GM21390 (cell line): ENCODE measurements around the gene FAM156B.
"Not testable (repeated sequence)": the region's sequence is repeated elsewhere in the genome, so short reads cannot be mapped to it uniquely, and the experiment has no call there.

Experiments used
- ATAC-seq: cut with Tn5 transposase; IDR thresholded peaks from one replicate; pipeline ENCODE4 v1.9.1; 2021; ENCODE audit not compliant: unreplicated experiment

The FAM156B gene, protein sequence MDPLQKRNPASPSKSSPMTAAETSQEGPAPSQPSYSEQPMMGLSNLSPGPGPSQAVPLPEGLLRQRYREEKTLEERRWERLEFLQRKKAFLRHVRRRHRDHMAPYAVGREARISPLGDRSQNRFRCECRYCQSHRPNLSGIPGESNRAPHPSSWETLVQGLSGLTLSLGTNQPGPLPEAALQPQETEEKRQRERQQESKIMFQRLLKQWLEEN

DNA sequence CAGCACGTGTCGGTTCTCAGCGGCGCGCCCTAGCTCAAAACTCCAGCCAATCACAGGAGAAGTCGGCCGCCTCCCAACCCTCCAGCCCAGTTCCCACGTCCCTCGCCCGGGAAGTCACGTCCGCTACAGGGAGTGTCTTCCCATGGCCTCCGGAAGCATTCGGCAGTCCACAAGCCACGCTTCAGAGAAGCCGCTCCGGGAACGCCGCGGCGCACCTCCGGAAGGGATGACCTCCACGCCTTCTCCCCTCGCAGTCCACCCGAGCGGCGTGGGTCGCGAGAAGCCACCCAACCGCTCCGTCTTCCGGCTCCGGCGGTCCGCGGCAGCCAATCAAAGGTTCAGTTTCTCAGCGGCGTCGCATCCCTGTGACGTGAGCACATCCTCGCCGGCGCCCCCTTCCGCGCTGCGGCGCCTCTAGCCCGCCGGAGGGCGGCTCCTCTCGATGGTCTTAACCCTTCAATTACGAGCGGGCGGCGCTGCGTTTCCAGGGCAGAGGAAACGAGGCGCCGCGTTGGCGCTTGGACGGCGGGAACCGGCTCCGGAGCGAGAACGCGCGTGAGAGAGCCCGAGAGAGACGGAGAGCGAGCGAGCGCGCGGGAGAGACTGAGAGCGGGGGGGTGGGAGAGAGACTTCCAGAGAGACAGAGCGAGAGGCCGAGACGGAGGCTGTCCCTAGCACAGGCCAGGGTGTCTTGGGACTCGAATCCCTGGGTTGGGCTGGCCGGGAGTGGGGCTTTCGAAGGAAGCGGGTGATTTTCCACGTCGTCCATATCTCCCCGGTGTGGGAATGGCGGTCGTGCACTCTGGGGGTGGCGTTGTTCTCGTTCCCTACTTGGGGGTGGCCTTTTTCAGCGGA, at the start of gene FAM156B:
FAM156B (plus strand) TSS at position 476 of the 855 bp plus-strand sequence. CDS start 9,896 bp downstream, outside the sequence.
- ATAC-seq: peak; percentile 90

DNA sequence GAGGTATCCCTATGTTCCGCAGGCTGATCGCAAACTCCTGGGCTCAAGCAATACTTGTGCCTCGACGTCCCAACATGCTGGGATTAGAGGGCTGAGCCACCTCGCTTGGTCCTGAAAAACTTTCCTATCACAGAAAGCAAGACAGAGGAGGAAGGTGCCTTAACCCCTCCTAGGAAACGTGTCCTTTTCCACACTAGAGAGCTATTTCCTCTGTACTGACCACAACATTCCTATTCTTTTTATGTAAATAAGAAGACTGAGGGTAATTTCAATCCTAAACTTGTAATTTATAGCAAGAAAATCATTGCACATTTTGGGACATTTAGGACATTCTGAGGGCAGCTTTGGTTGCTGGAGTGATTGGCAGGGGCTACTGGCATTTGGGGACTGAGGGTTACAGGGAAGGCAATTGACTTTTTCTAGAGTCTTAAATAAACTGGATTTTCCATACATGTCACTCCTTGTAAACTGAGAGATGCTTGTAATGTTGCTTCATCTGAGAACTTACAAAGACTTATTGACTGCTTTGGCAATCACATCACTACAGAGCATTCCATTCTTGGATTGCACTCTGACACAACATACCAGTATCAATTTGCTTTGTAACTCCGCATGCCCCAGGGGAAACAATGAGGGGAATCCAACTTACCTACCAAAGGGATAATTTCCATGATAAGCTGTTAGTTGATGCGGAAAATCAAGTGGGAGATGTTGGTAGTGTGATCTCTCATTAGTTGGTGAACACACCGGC, 44.8 kb upstream of the FAM156B start:
- ATAC-seq: no peak

DNA sequence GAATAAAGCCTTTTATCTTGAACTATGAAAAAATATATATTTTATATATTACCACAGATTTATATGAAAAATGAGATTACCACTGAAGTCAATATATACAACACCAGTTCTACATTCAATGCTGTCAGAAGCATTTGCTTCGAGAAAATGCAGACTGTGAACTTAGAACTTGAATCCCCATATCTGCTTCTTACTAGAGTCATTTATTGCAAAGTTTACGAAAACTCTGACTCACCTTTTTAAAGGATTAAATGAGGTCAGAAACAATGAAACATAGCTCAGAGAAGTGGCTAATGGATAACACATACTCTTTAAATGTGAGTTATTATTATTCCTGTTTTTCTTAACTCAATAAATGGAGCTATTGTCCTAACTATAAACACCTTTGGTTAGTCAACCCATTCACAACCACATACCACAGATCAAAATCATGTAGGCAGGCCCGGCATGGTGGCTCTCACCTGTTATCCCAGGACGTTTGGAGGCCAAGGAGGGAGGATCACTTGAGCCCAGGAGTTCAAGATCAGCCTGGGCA, 40.1 kb upstream of the FAM156B start:
- not testable (repeated sequence) for ATAC-seq

DNA sequence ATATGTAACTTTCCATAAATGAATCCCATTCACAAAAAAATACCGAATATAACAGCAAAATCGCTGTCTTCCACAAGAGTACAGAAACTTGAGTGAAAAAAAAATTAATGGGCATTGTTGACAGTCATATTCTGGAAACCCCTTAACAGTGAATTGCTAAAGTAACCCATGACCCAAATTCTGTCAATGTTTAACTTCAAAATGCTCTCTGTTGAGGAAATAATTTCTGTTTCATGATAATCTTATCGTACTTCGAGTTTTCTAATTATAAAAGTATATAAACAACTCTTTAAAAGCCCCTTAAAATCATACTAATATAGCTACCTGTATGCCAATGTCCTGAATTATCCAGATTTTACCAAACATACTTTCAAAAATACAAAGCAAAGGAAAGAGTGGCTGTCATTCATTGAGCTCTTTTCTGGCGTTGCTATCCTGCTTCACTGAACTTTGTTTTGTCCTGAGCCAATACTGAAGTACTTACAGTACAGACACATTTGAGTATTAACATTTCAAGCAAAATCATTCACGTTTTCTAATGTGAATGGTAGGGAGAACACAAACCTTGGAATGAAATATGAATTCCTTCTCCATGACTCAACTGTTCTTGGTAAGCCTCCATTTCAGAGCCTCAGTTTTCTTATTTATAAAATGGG, 31.7 kb upstream of the FAM156B start:
- ATAC-seq: no peak

DNA sequence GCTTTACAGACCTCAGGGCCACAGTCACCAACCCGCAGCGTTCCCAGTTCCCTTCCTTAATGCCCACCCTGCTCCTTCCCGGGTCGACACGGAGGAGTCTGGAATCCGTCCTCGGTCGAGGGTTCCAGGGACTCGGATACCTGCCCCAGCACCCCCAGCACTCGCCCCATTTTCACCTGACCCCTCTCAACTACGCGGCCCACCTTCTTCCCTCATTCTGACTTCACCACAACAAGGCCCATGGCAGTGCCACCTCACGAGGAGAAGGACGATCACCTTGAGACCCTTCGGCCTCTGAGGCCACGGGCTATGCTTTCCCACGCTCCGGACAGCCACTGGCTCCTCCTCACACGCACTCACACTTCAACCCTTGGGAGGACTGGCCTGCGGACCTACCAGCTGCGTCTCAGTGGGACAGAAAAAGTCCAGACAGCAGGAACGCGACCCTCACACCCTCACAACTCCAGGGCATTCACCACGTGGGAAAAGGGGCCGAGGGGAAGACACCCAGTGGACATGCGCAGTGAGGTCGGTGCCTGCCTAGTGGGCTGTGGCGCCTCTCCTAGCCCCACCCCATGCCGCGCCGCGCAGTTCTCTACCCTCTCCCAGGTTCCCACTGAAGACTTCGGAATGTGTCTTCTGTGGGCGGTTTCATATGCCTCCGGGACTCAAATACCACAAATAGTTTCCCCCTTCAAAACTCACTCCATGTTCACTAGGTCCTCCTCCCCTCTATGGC, 29.4 kb upstream of the FAM156B start, which contains the start of gene XAGE3:
XAGE3 (minus strand) TSS at position 474 of the 739 bp plus-strand sequence. CDS start 950 bp downstream, outside the sequence.
- ATAC-seq: no peak

DNA sequence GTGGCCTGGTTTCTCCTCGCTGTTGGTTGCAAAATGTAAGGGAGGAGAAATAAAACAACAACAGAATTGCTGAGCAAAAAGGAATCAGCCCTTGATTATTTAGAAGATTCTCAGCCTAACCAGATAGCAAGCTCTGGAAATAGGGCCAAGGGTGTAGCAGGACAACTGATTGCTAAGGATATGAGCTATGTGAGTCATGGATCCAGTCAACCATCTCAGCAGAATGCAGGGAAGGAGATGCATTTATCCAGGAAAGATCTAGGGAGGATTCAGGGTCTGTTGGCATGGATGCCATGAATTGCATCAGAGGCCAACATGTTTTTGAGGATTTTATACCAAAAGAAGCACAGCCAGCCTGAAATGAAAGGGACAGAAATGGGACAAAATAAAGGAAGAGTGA, 27.1 kb upstream of the FAM156B start:
- ATAC-seq: no peak

DNA sequence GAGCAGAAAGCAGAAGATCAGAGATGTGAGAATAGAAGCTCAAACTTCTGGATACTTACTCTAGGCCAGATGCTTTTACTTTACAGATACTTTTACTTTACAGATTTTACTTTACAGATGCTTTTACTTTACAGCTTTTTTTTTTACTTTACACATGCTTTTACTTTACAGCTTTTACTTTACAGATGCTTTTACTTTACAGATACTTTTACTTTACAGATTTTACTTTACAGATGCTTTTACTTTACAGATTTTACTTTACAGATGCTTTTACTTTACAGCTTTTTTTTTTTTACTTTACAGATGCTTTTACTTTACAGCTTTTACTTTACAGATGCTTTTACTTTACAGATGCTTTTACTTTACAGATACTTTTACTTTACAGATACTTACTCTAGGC, 23.3 kb upstream of the FAM156B start:
- ATAC-seq: not testable (repeated sequence)

DNA sequence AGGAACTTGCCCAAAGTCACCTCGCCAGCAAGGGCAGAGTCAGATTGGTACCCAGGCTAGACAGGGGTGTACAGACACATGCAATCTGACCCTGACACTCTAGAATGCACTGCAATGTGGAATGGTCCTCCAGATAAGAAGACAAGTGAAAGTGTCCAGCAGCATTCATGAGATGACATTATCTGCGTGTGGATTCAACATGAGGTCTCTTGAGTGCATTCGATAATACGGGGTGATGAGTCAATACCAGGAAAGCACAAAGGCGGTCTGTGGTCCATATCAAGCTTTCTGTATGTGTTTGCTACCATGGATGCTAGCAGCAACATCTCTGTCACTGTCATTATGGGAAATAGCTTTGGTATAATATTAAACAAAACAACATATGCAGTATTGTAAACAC, 22.5 kb upstream of the FAM156B start:
- no peak for ATAC-seq

DNA sequence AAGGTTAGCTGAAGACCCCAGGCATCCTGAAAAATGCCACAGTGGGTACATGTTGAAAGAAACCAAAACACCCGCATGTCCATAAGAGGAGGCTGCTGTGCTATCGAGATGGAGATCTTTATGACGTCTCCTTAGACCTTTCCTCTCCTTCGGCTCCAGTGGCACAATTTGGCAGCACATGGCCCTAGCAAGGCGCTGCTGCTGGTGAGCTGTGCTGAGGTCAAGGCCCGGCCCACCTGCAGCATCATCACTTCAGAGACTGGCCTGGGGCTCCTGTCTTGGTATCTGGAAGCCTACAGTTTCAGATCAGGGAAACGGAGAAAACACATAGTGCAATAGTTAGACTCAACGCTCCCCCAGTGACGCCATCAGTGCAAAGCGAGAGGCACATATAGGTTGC, 21.7 kb upstream of the FAM156B start:
- not testable (repeated sequence) for ATAC-seq

DNA sequence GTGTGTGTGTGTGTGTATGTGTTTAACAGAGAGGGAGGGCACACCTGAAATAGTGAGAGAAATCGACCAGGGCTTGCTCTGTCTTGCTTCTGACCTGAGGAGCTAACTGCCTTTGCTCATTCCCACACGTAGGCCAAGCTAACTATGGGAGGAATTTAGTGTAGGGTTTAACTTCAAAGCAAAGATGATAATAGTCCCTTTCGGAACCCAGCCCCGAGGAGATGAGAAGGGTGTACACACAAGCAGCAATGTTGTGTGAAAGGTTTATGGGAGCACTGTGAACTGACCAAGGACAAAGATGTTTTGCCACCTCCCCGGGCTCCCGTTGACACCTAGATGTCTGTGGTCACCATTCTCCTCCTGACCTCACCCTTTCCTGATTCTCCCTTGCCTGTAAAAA, 20.7 kb upstream of the FAM156B start:
- not testable (repeated sequence) for ATAC-seq

DNA sequence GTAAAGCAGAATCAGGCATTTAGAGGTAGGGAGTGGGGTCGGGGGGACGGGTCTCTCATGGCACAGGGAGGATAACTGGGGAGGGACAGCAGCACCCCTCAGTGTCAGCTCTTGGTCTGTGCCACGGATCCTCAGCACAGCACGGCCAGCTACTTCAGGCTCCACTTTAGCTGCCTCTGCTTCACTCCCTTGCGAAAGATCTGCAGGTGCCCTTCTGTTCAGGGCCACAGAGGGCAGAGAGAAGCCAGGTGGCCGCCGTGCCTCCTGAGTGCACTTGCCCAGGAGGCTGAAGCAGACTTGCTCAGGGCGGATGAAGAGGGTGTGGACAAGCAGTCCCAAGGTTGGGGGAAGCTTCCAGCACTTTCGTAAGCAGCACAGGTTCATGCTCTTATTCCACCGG, 9.7 kb upstream of the FAM156B start:
- not testable (repeated sequence) for ATAC-seq

DNA sequence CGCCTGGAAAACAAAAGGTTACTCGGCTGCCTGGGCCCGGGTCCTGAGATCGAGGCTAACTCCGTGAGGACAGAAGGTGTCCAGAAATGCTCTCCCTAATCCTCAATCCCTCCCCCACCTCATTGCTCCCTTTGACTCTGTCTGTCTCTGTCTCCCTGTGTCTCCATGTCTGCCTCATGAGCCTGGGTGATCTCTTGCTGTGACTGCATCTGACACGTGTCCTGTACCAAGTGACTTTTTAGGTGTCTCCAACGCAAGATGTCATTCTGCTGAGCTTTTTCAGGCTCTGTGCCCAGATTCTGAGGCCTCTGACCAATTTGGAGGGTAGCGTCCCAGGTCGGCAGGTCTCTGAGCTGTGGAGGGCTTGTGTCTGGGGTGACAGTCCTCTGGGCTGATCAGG, 9.0 kb upstream of the FAM156B start:
- ATAC-seq: not testable (repeated sequence)

DNA sequence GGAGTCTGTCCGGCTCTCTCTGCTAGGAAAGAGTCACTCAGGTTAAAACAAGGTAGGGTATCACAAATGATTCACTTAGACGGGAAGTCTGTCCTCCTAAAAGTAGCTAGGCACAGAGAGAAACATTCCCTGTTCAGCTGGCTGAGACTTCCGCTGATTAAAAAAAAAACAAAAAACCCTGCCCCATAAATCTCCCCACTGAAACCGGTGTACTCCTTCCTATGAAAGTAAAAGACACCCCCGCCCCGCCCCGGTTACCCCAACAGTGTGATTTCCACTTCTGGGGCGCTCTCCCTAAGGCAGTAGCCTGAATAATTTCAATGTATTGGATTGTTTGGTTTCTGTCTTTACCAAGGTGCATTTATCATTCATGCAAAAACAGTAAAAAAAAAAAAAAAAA, 692 bp upstream of the FAM156B start:
- peak; percentile 30 for ATAC-seq

DNA sequence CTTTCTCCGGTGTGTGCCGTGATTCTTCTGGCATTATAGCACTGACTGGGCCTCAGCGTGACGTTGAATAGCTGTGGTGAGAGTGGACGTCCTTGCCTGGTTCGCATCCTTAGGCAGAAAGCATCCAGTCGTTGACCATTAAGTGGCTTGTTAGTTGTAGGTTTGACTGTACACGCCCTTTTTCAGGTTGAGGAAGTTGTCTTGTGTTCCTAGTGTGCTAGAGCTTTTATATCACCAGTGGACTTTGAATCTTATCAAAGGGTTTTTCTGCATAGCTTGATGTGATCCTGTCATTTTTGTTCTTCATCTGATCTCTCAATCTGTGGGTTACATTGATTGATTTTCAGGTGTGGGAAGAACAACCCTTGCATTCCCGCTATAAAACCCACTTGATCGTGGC, 8.4 kb downstream of the FAM156B start:
- not testable (repeated sequence) for ATAC-seq

DNA sequence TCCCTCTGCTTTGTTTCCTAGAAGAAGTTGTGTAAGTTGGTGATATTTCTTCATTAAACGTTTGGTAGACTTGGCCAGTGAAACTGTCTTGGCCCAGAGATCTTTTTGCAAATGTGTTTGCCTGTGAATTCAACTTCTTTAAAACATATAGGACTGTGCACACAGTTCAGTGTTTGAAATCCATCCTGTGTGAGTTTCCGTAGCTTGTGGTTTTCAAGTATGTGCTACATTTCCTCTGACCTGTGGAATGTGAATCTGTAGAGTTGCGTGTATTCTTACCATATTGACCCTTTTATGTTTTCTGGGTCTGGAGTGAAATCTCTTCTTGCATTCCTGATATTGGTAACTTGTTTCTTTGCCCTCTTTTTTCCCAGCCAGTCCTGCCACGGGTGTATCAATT, 8.9 kb downstream of the FAM156B start:
- ATAC-seq: not testable (repeated sequence)

DNA sequence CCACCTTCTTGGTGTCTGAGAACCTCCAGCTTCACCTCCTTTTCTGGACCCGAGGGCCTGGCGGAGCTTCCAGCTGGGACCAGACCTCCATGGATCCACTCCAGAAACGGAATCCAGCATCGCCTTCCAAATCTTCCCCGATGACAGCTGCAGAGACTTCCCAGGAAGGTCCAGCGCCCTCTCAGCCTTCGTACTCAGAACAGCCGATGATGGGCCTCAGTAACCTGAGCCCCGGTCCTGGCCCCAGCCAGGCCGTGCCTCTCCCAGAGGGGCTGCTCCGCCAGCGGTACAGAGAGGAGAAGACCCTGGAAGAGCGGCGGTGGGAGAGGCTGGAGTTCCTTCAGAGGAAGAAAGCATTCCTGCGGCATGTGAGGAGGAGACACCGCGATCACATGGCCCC, 10.0 kb downstream of the FAM156B start:
- ATAC-seq: not testable (repeated sequence)

DNA sequence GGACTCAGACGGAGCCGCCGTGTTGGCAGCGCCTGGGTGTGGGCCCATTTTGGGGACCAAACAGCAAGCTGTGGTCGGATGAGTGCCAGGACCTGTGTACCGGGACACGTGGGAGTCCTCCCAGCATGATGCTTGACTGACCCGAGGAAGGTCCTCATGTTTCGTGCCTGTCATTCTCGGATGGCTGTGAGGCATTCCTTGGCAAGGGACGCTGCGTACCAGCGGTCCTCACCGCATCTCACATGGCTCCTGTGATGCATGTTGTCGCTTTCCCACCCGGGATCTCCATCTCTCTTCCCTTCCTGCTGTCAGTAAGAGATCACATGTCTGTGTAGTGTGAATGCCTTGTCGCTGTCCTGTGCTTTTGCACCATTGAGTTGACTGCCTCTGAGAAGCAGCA, 10.8 kb downstream of the FAM156B start:
- not testable (repeated sequence) for ATAC-seq

DNA sequence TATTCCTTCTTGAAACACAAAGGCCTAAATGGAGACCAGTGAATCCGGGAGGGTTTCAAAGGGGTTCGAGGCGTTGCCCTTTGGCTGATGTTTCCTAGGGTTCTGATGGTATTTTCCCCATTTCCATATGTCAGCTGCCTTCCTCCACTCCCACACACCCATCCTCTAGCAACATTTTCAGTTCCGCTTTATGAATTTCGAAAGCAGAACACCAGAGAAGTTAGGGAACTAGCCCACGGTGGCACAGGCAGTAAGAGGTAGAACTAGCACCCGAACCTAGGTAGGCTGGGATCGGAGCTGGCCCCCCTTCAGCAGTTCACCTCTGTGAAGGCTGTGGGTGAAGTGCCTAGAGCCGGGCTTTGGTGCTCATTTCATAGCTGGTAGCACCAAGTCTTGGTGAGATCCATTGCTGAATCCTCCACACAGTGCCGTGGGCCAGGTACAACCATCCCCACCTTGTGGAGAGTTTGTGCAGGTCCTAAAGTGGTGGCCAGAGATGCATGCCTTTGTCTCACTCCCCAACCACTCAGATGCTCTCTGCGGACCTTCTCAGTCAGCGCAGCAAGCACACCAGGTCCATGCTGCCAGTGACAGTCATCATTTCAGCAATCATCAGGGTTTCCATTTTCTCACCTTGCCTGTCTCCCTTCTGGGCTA, 12.3 kb downstream of the FAM156B start:
- not testable (repeated sequence) for ATAC-seq

DNA sequence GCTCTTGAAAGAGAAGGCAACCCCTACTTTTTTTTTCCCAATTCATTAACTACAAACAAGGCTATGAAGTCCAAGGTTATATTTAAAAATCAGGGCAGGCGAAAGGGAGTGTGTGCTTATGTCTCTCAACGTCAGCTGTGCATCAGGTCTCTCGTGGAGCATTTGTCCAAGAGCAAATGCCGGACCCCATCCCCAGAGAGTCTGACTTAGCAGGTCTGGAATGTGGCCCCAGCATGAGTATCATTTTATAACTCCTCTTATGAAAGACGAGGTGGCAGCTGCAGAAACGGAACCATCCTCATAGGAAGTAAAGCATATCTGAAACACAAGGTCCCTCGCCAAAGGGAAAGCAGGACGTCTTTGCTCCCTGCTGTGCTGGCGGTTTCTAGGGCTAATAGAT, 16.6 kb downstream of the FAM156B start:
- ATAC-seq: not testable (repeated sequence)
